Endothelial cell of umbilical vein (primary cell): ENCODE measurements around the gene SPDEF. TPM values are rescaled to one million over a fixed set of nuclear protein-coding genes. Genes with fewer than 3 reads are reported as not detected.

Source experiments
- BruUV-seq: library from RNA; stranded (reverse); fragments of 400-500 nt; replicated peaks from 2 replicates; lab custom pipeline; 2021; lab: Mats Ljungman, UMichigan
- CTCF ChIA-PET: fragments of 300-600, 350-600 bp; sonication (Branson Sonifier 250); formaldehyde crosslinking; loops from one replicate; lab custom pipeline; 2021; ENCODE audit warnings: antibody characterized with exemption, inconsistent platforms; lab: Charles Lee
- POLR2A ChIA-PET: fragments of 300-600, 350-600 bp; sonication (Branson Sonifier 250); formaldehyde crosslinking; loops from one replicate; lab custom pipeline; 2021; ENCODE audit warnings: antibody characterized with exemption, inconsistent platforms; lab: Charles Lee
- DNase-seq: peaks from one replicate; pipeline ENCODE4 v3.0.0-alpha.2; 2011; ENCODE audit warnings: low read depth, low spot score
- FAIRE-seq: peaks from 2 replicates; lab custom pipeline; 2011; peaks lifted over from hg19 to GRCh38; lab: Jason Lieb, UNC
- H2AFZ ChIP-seq: 2 replicates; pipeline ENCODE4 v1.6.0; 2012; ENCODE audit warnings: low read depth, low read length, control low read depth, inconsistent platforms
- H3K27ac ChIP-seq: 2 replicates; pipeline ENCODE4 v1.5.1; 2011; ENCODE audit warnings: low read depth, mild to moderate bottlenecking, control low read depth, low read length, moderate library complexity; ENCODE audit not compliant: insufficient read depth
- H3K27me3 ChIP-seq, 2 experiments: 2 replicates each; pipeline versions ENCODE4 v1.6.0 to v1.6.1; 2011; ENCODE audit warnings: low read length in 2 of 2, mixed read lengths in 1 of 2; ENCODE audit not compliant: control insufficient read depth in 2 of 2, insufficient read depth in 2 of 2
- H3K36me3 ChIP-seq, 2 experiments: 2 replicates in 1 of 2; 3 replicates in 1 of 2; pipeline ENCODE4 v1.5.1; 2011; ENCODE audit warnings: low read length in 2 of 2, mild to moderate bottlenecking in 1 of 2, moderate library complexity in 1 of 2; ENCODE audit not compliant: control insufficient read depth in 2 of 2, insufficient read depth in 2 of 2; ENCODE audit errors: extremely low read depth in 1 of 2
- H3K4me1 ChIP-seq: 3 replicates; pipeline ENCODE4 v1.5.1; 2011; ENCODE audit warnings: mild to moderate bottlenecking, low read length; ENCODE audit not compliant: control insufficient read depth, insufficient read depth; ENCODE audit errors: extremely low read depth
- H3K4me2 ChIP-seq: 2 replicates; pipeline ENCODE4 v1.6.1; 2011; ENCODE audit warnings: low read length, control low read depth, mixed read lengths; ENCODE audit not compliant: insufficient read depth
- H3K4me3 ChIP-seq, 3 experiments: fragments of 200-600 bp in 1 of 3; sonication (generic), shearing (Covaris generic) in 1 of 3; replicated peaks in 1 of 3; 2 replicates each; pipeline ENCODE4 v1.5.1; 2011 to 2016; ENCODE audit warnings: control low read depth in 3 of 3, low read length in 3 of 3, mild to moderate bottlenecking in 2 of 3, inconsistent platforms in 1 of 3, low read depth in 1 of 3, moderate library complexity in 1 of 3; ENCODE audit not compliant: insufficient read depth in 1 of 3
- H3K79me2 ChIP-seq: 2 replicates; pipeline ENCODE4 v1.6.0; 2012; ENCODE audit warnings: low read length, inconsistent platforms; ENCODE audit not compliant: control insufficient read depth, insufficient read depth
- H3K9ac ChIP-seq: replicated peaks from 2 replicates; pipeline ENCODE3; 2011; ENCODE audit warnings: low read length, control low read depth; ENCODE audit not compliant: insufficient read depth; ENCODE audit errors: extremely low read depth
- H3K9me1 ChIP-seq: replicated peaks from 3 replicates; pipeline ENCODE4 v1.6.0; 2011; ENCODE audit warnings: mild to moderate bottlenecking, low read length; ENCODE audit not compliant: control insufficient read depth, insufficient read depth; ENCODE audit errors: extremely low read depth
- H3K9me3 ChIP-seq: replicated peaks from 2 replicates; pipeline ENCODE4 v1.5.1; 2012; ENCODE audit warnings: low read length, inconsistent platforms; ENCODE audit not compliant: control insufficient read depth, insufficient read depth
- H4K20me1 ChIP-seq: replicated peaks from 2 replicates; pipeline ENCODE3; 2011; ENCODE audit warnings: mild to moderate bottlenecking, low read length; ENCODE audit not compliant: control insufficient read depth, insufficient read depth; ENCODE audit errors: extremely low read depth
- CTCF ChIP-seq, 2 donors: IDR thresholded peaks; 1 replicate in 1 of 2; 2 replicates in 1 of 2; pipeline ENCODE4 v1.5.1; 2011; ENCODE audit warnings: low read length in 2 of 2, mild to moderate bottlenecking in 2 of 2, moderate library complexity in 2 of 2, control low read depth in 1 of 2, inconsistent platforms in 1 of 2, low read depth in 1 of 2; ENCODE audit not compliant: insufficient read depth in 1 of 2; ENCODE audit errors: extremely low read depth in 1 of 2
- EZH2 ChIP-seq: IDR thresholded peaks from 2 replicates; pipeline ENCODE4 v1.6.1; 2012; ENCODE audit warnings: borderline replicate concordance, low read depth, mild to moderate bottlenecking, moderate library complexity, low read length, inconsistent platforms; ENCODE audit not compliant: severe bottlenecking
- FOS ChIP-seq: IDR thresholded peaks from 2 replicates; pipeline ENCODE4 v1.6.1; 2011; ENCODE audit warnings: mild to moderate bottlenecking, low read length, moderate library complexity, borderline replicate concordance; ENCODE audit not compliant: insufficient read depth
- GATA2 ChIP-seq: IDR thresholded peaks from 2 replicates; pipeline ENCODE4 v1.7.0; 2011; ENCODE audit warnings: low read depth, mild to moderate bottlenecking, moderate library complexity, mixed read lengths, low read length; ENCODE audit not compliant: insufficient read length, insufficient read depth
- JUN ChIP-seq: IDR thresholded peaks from 2 replicates; pipeline ENCODE4 v1.6.1; 2011; ENCODE audit warnings: borderline replicate concordance, low read depth; ENCODE audit not compliant: insufficient read length, insufficient read depth
- MAX ChIP-seq: IDR thresholded peaks from 2 replicates; pipeline ENCODE4 v1.6.1; 2011; ENCODE audit not compliant: insufficient read depth, insufficient read length
- MYC ChIP-seq: IDR thresholded peaks from one replicate; pipeline ENCODE4 v1.6.1; 2011; ENCODE audit warnings: mild to moderate bottlenecking, low read depth, low read length
- POLR2A ChIP-seq: IDR thresholded peaks from 2 replicates; pipeline ENCODE4 v1.6.1; 2012; ENCODE audit warnings: low read depth, mild to moderate bottlenecking, control low read depth, low read length
- POLR2AphosphoS5 ChIP-seq: IDR thresholded peaks from 2 replicates; pipeline ENCODE4 v1.6.1; 2012; ENCODE audit warnings: low read depth, mild to moderate bottlenecking, control low read depth, low read length, moderate library complexity; ENCODE audit not compliant: insufficient read depth
- dilution Hi-C: fragments of 300-500 bp; cut with MboI; formaldehyde crosslinking; loops from one replicate; pipeline ENCODE4 v1.15.0; 2019; ENCODE audit warnings: low sequenced_read_pairs; ENCODE audit not compliant: extremely low pct_ligation_motif_present
- intact Hi-C: fragments of 100-400 bp; cut with micrococcal nuclease; formaldehyde crosslinking; loops from one replicate; pipeline ENCODE4 v1.10.0; 2022
- polyA plus RNA-seq, 4 experiments: library from polyadenylated mRNA; depleted of rRNA in 3 of 4; stranded (reverse) in 3 of 4; unstranded in 1 of 4; fragments of >200 nt; gene quantifications; 2 replicates each; pipeline versions ENCODE4 v1.2.1 to v1.2.3, GENCODE V29; 2011 to 2012; ENCODE audit warnings: missing spikeins in 1 of 4
- total RNA-seq: library from RNA; stranded (reverse); gene quantifications from 2 replicates; pipeline ENCODE4 v1.2.3, GENCODE V29; 2021

SPDEF gene
- total and polyA plus RNA-seq, 2 donors (not counting 3 experiments of a cell fraction or from before 2014, with no cell fraction given) = not detected

GRCh38 chr6:34517966-34518365, 38.2 kb downstream of the SPDEF start:
- intact Hi-C loops (no loop called here), dilution Hi-C loops (no loop called here)
- H3K4me3 ChIP-seq = no peak overlapping the region
- H3K4me2 ChIP-seq = no peak overlapping the region
- H3K36me3 ChIP-seq = no peaks in the 10 kb centered on the region
- H3K9me1 ChIP-seq = no peaks in the 10 kb centered on the region
- DNase-seq (no peak), FAIRE-seq (no peak)
- POLR2A ChIA-PET = no interaction called here
- H3K9ac ChIP-seq = no peak overlapping the region
- H3K27me3 ChIP-seq = peaks cover 15 to 18% of the 10 kb centered on the region in 2 experiments
- H3K4me1 ChIP-seq = no peaks in the 10 kb centered on the region
- no TSS peak for BruUV-seq
- CTCF ChIA-PET = interaction anchor here (0.5 to 1.0 kb wide), 2 partner anchors 9 to 92 kb away, joined by 3 read pairs; no protein-coding TSS in a partner anchor
- no peaks in the 10 kb centered on the region for H4K20me1 ChIP-seq
- H3K9me3 ChIP-seq = no peaks in the 10 kb centered on the region
- no peak overlapping the region for H3K27ac ChIP-seq
- TF ChIP-seq CTCF (IDR thresholded peaks at IDR 0.05; ENCODE audit: extremely low read depth in 1 of 2, insufficient read depth in 1 of 2, low read depth in 1 of 2, low read length in 2 of 2) (no peak), POLR2A (no peak), JUN (no peak), EZH2 (no peak), POLR2AphosphoS5 (no peak), MYC (no peak), MAX (no peak), GATA2 (no peak), FOS (no peak)
- no peaks in the 10 kb centered on the region for H3K79me2 ChIP-seq
- no peak overlapping the region for H2AFZ ChIP-seq
